GM12874 (cell line): ENCODE data around the gene KLHL17.

Experiments used
- CTCF ChIP-seq: IDR thresholded peaks from 2 replicates; pipeline ENCODE4 v1.5.1; 2011; ENCODE audit warnings: low read depth, mild to moderate bottlenecking, control low read depth, low read length, moderate library complexity; ENCODE audit not compliant: insufficient read depth

The KLHL17 gene

GRCh38 chr1:972726-973458, 12.5 kb downstream of the KLHL17 start:
- TF ChIP-seq CTCF = no peak

- TF ChIP-seq CTCF = no peak
These were observed 13.3 kb downstream of the KLHL17 start for GRCh38 chr1:973459-974292.

GRCh38 chr1:974293-974640, 13.9 kb downstream of the KLHL17 start:
- TF ChIP-seq CTCF = no peak

- no peak for TF ChIP-seq CTCF
These were observed 14.4 kb downstream of the KLHL17 start for GRCh38 chr1:974687-975328.

- no peak for TF ChIP-seq CTCF
These were observed 15.0 kb downstream of the KLHL17 start for GRCh38 chr1:975365-975764.

GRCh38 chr1:975896-976683, 15.7 kb downstream of the KLHL17 start:
- peak; percentile 86 for TF ChIP-seq CTCF
